HL-60 (cell line): Measurements from ENCODE around the gene ZC3H4.

Experiments
- DNase-seq, 2 experiments: peaks; one replicate each; pipeline ENCODE4 v3.0.0-alpha.2; 2010 to 2020; ENCODE audit warnings: low read depth in 1 of 2, low spot score in 1 of 2
- H3K27ac ChIP-seq: fragments of 250-450 bp; sonication (Bioruptor Pico); replicated peaks from 2 replicates; pipeline ENCODE4 v1.5.1; 2020; ENCODE audit warnings: mild to moderate bottlenecking, moderate library complexity
- H3K27me3 ChIP-seq: fragments of 250-450 bp; sonication (Bioruptor Pico); 2 replicates; pipeline ENCODE4 v1.5.1; 2021; ENCODE audit warnings: mild to moderate bottlenecking, moderate library complexity; ENCODE audit not compliant: insufficient read depth, poor library complexity, severe bottlenecking
- H3K4me3 ChIP-seq: replicated peaks from 2 replicates; pipeline ENCODE4 v1.5.1; 2011; ENCODE audit warnings: mild to moderate bottlenecking, control low read depth, low read length; ENCODE audit not compliant: insufficient read depth
- GABPA ChIP-seq: IDR thresholded peaks from 2 replicates; pipeline ENCODE4 v1.6.1; 2012; ENCODE audit warnings: low read depth
- POLR2AphosphoS5 ChIP-seq: IDR thresholded peaks from 2 replicates; pipeline ENCODE4 v1.6.1; 2012; ENCODE audit warnings: low read depth
- SPI1 ChIP-seq: IDR thresholded peaks from 2 replicates; pipeline ENCODE4 v1.6.1; 2012; ENCODE audit warnings: low read depth, mild to moderate bottlenecking, borderline replicate concordance
- TF ChIP-seq, protein P1 (sequence below): IDR thresholded peaks from 2 replicates; pipeline ENCODE4 v1.6.1; 2012; ENCODE audit warnings: low read depth; ENCODE audit not compliant: insufficient replicate concordance
- TF ChIP-seq, protein P2 (sequence below): IDR thresholded peaks from one replicate; pipeline ENCODE4 v1.5.1; 2011; ENCODE audit warnings: low read length, control low read depth, inconsistent platforms; ENCODE audit not compliant: insufficient read depth

ZC3H4 gene

DNA sequence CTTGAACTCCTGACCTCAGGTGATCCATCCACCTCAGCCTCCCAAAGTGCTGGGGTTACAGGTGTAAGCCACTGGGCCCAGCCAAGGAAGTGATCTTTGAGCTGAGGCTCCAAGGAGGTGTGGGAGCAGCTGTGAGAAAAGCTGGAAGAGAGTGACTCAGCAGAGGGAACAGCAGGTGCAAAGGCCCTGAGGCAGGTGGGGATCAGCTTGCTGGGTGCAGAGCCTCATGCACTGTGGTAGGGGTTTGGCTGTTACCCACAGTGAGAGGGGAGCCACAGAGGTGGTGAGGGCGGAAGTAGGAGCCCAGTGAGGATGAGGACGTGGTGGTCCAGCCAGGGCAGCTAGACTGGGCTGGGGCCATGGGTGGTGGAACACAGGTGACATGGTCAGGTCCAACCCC is 87.4 kb downstream of the ZC3H4 start:
- Histone ChIP-seq H3K27me3 (peaks cover 55% of the 10 kb centered on the region), H3K4me3 (no peak overlapping the region), H3K27ac (no peak overlapping the region)
- TF ChIP-seq SPI1: no peak
- TF ChIP-seq, protein P1, sequence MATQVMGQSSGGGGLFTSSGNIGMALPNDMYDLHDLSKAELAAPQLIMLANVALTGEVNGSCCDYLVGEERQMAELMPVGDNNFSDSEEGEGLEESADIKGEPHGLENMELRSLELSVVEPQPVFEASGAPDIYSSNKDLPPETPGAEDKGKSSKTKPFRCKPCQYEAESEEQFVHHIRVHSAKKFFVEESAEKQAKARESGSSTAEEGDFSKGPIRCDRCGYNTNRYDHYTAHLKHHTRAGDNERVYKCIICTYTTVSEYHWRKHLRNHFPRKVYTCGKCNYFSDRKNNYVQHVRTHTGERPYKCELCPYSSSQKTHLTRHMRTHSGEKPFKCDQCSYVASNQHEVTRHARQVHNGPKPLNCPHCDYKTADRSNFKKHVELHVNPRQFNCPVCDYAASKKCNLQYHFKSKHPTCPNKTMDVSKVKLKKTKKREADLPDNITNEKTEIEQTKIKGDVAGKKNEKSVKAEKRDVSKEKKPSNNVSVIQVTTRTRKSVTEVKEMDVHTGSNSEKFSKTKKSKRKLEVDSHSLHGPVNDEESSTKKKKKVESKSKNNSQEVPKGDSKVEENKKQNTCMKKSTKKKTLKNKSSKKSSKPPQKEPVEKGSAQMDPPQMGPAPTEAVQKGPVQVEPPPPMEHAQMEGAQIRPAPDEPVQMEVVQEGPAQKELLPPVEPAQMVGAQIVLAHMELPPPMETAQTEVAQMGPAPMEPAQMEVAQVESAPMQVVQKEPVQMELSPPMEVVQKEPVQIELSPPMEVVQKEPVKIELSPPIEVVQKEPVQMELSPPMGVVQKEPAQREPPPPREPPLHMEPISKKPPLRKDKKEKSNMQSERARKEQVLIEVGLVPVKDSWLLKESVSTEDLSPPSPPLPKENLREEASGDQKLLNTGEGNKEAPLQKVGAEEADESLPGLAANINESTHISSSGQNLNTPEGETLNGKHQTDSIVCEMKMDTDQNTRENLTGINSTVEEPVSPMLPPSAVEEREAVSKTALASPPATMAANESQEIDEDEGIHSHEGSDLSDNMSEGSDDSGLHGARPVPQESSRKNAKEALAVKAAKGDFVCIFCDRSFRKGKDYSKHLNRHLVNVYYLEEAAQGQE: no peak
- no peak for TF ChIP-seq GABPA
- TF ChIP-seq, protein P2, sequence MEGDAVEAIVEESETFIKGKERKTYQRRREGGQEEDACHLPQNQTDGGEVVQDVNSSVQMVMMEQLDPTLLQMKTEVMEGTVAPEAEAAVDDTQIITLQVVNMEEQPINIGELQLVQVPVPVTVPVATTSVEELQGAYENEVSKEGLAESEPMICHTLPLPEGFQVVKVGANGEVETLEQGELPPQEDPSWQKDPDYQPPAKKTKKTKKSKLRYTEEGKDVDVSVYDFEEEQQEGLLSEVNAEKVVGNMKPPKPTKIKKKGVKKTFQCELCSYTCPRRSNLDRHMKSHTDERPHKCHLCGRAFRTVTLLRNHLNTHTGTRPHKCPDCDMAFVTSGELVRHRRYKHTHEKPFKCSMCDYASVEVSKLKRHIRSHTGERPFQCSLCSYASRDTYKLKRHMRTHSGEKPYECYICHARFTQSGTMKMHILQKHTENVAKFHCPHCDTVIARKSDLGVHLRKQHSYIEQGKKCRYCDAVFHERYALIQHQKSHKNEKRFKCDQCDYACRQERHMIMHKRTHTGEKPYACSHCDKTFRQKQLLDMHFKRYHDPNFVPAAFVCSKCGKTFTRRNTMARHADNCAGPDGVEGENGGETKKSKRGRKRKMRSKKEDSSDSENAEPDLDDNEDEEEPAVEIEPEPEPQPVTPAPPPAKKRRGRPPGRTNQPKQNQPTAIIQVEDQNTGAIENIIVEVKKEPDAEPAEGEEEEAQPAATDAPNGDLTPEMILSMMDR: no peak
- TF ChIP-seq POLR2AphosphoS5: no peak
- DNase-seq: no peak

DNA sequence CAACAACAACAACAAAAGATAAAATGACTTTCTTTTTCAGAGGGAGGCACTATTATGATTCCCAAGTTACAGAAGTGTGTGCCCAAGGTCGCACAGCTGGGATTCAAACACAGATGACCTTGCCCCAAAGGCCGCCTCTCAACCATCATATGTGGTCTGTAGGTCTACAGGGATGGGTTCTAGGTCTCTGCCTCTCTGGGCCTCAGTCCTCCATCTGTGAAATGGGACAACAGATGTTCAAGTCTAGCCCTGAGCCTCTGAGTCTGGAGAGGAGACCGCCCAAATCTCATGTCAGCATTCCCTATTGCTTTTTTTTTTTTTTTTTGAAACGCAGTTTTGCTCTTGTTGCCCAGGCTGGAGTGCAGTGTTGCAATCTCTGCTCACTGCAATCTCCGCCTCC is 89.1 kb downstream of the ZC3H4 start:
- no peak overlapping the region for H3K27ac ChIP-seq
- DNase-seq: no peak
- H3K4me3 ChIP-seq: no peak overlapping the region
- no peak for TF ChIP-seq POLR2AphosphoS5
- TF ChIP-seq GABPA: no peak
- TF ChIP-seq, protein P2: no peak
- no peak for TF ChIP-seq SPI1
- TF ChIP-seq, protein P1: no peak
- peaks cover 57% of the 10 kb centered on the region for H3K27me3 ChIP-seq

DNA sequence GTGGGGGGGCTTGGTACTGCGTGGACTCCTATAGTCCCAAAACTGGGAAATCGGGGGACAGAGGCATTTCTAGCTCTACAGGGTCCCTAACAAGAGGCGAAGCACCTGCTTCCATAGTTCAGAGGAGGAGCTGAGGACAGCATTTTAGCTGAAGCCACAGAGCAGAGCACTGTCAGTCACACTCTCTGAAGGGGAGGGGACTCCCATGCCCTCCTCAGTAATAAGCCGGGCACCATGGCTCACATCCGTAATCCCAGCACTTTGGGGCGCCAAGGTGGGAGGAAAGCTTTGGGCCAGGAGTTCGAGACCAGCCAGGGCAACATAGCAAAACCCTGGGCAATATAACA is 90.2 kb downstream of the ZC3H4 start:
- Histone ChIP-seq H3K4me3 (no peak overlapping the region), H3K27me3 (peaks cover 65% of the 10 kb centered on the region), H3K27ac (no peak overlapping the region)
- TF ChIP-seq, protein P1: no peak
- TF ChIP-seq GABPA: no peak
- TF ChIP-seq SPI1: no peak
- TF ChIP-seq POLR2AphosphoS5: no peak
- TF ChIP-seq, protein P2: no peak
- no peak for DNase-seq
